Dendritic cell treated with granulocyte-macrophage colony-stimulating factor and Interleukin-4, amounts not matched to agents 40 ng/mL and 50 ng/mL, for 4 days (primary cell): Measurements from ENCODE around the gene CDC42EP4.

ENCODE experiments used
- H3K27ac Mint-ChIP-seq: one replicate; pipeline ENCODE4 v1.8.0; 2022; ENCODE audit warnings: mild to moderate bottlenecking, mixed read lengths
- H3K27me3 Mint-ChIP-seq: one replicate; pipeline ENCODE4 v1.8.0; 2022; ENCODE audit warnings: mild to moderate bottlenecking, mixed read lengths
- H3K36me3 Mint-ChIP-seq: one replicate; pipeline ENCODE4 v1.8.0; 2022; ENCODE audit warnings: low read depth, mixed read lengths
- H3K4me1 Mint-ChIP-seq: one replicate; pipeline ENCODE4 v1.8.0; 2022; ENCODE audit warnings: low read depth, mixed read lengths
- H3K4me3 Mint-ChIP-seq: one replicate; pipeline ENCODE4 v1.8.0; 2022; ENCODE audit warnings: mild to moderate bottlenecking, moderate library complexity, mixed read lengths
- H3K9me3 Mint-ChIP-seq: one replicate; pipeline ENCODE4 v1.8.0; 2022; ENCODE audit warnings: mixed read lengths
- intact Hi-C: fragments of 100-400 bp; cut with micrococcal nuclease; formaldehyde crosslinking; loops from one replicate; pipeline ENCODE4 v1.15.0; 2022

Gene CDC42EP4, protein sequence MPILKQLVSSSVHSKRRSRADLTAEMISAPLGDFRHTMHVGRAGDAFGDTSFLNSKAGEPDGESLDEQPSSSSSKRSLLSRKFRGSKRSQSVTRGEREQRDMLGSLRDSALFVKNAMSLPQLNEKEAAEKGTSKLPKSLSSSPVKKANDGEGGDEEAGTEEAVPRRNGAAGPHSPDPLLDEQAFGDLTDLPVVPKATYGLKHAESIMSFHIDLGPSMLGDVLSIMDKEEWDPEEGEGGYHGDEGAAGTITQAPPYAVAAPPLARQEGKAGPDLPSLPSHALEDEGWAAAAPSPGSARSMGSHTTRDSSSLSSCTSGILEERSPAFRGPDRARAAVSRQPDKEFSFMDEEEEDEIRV

DNA sequence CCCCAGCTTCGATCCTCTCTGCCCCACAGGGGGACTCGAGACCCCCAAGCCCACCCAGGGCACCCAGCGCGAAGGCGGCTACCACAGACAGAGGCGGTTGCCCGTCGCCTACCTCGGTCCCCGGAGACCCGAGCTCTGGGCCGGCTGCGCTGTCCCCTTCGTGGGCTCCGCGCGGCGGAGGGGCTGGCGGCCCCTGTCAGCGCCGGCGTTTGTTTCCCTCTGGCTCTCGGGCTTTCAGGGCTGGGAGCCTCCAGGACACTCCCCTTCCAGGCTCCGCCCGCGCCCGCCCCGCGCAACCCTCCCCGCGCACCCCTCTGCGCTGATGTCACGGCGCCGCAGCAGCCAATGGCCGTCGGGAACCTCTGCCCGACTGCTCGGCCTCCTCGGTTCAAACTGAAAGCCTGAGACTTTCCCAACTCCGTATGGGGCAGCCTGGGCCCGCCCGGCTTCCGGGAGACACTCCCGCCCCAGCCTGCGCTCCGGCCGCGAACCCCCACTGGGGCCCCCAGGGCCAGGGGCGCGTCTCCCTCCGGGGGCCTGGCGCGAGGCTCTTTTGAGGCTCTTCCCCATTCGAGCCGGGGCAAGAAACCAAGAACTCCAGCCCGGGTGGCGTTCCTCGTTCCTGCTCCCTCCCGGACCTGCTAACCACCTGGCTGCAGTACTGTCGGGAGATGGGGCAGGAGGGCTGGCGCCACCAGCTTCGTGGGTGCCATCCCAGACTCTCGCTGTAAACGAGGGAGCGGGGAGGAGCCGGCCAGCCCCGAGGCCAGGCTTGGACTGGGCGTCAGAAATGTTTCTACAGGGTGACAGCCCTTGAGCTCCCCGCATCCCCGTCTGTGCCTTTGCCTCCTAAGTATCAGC, at the start of gene CDC42EP4:
TSS of gene CDC42EP4 (minus strand) at position 221 of the 861 bp plus-strand sequence. CDS start 25,501 bp downstream, outside the sequence.
- Mint-ChIP-seq H3K4me3 (peak within 1 kb of the TSS; percentile 96), H3K4me1 (peaks cover 34% of the 10 kb centered on the region), H3K27ac (peak within 1 kb of the TSS; percentile 86), H3K27me3 (peaks cover 3% of the 10 kb centered on the region), H3K36me3 (peaks cover 18% of the 10 kb centered on the region), H3K9me3 (no peaks in the 10 kb centered on the region)
- intact Hi-C loops: loop anchor here (2.0 to 10.0 kb wide), 4 partner anchors 21 to 119 kb away; partner anchors contain the start of gene COG1

GRCh38 chr17:73360961-73361761, 49.4 kb upstream of the CDC42EP4 start:
- no peak overlapping the region for H3K4me3 Mint-ChIP-seq
- no peaks in the 10 kb centered on the region for H3K4me1 Mint-ChIP-seq
- H3K36me3 Mint-ChIP-seq: no peaks in the 10 kb centered on the region
- no peaks in the 10 kb centered on the region for H3K27me3 Mint-ChIP-seq
- no peak overlapping the region for H3K27ac Mint-ChIP-seq
- H3K9me3 Mint-ChIP-seq: no peaks in the 10 kb centered on the region
- intact Hi-C loops: loop anchor here (10.0 kb wide), 1 partner anchor 46 kb away; the partner anchor contains the start of gene CDC42EP4

- no peaks in the 10 kb centered on the region for H3K9me3 Mint-ChIP-seq
- intact Hi-C loops: loop anchor here (10.0 kb wide), 1 partner anchor 45 kb away; the partner anchor contains the start of gene CDC42EP4
- H3K4me1 Mint-ChIP-seq: no peaks in the 10 kb centered on the region
- no peak overlapping the region for H3K27ac Mint-ChIP-seq
- no peaks in the 10 kb centered on the region for H3K36me3 Mint-ChIP-seq
- no peaks in the 10 kb centered on the region for H3K27me3 Mint-ChIP-seq
- H3K4me3 Mint-ChIP-seq: no peak overlapping the region
Measured at GRCh38 chr17:73359987-73360410, 48.2 kb upstream of the CDC42EP4 start.

DNA sequence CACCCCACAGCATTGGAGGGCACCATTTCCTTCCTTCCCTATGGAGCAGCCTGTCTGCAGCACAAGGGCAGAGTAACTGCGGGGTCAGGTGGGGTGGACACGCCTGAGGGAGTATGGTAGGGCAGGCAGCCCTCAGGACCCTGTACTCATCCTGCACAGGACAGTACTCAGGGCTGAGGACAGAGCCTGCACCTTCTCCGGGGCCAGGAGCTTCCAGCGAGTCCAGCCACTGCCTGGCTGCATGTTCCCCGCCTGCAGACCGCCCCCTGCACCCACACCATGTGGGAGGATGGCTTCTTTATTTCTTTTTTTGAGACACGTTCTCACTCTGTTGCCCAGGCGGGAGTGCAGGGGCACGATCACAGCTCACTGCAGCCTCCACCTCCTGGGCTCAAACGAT, 47.6 kb upstream of the CDC42EP4 start:
- Mint-ChIP-seq H3K36me3 (no peaks in the 10 kb centered on the region), H3K4me3 (no peak overlapping the region)
- intact Hi-C loops: no loop called here

DNA sequence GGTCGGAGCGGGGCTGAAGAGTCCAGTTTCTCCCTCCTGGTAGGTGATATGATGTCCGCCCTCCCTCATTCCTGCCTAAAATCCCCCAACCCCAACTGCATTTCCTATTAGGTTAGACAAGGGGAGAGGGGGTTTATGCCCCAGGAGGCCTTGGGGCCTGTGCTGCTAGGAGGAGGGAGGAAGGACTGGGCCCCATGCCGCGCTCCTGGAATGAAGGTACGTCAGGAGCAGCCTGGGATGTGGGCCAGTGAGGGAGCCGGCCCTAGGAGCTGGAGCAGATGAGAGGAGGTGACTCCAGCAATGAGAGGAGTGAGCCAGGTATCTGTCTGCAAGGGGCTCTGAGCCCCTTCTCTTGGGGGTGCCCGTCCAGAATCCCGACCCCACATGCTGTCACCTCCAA, 46.9 kb upstream of the CDC42EP4 start:
- H3K4me1 Mint-ChIP-seq: no peaks in the 10 kb centered on the region
- H3K27ac Mint-ChIP-seq: no peak overlapping the region
- intact Hi-C loops: no loop called here
- H3K4me3 Mint-ChIP-seq: no peak overlapping the region
- no peaks in the 10 kb centered on the region for H3K27me3 Mint-ChIP-seq
- H3K36me3 Mint-ChIP-seq: no peaks in the 10 kb centered on the region
- H3K9me3 Mint-ChIP-seq: no peaks in the 10 kb centered on the region

More for the DNA sequence above, 47.6 kb upstream of the CDC42EP4 start:
- Mint-ChIP-seq H3K9me3 (no peaks in the 10 kb centered on the region), H3K27ac (no peak overlapping the region), H3K27me3 (no peaks in the 10 kb centered on the region), H3K4me1 (no peaks in the 10 kb centered on the region)

GRCh38 chr17:73357981-73358380, 46.2 kb upstream of the CDC42EP4 start:
- Mint-ChIP-seq H3K4me1 (no peaks in the 10 kb centered on the region), H3K9me3 (no peaks in the 10 kb centered on the region), H3K4me3 (no peak overlapping the region), H3K36me3 (no peaks in the 10 kb centered on the region), H3K27ac (no peak overlapping the region), H3K27me3 (no peaks in the 10 kb centered on the region)
- intact Hi-C loops: no loop called here

DNA sequence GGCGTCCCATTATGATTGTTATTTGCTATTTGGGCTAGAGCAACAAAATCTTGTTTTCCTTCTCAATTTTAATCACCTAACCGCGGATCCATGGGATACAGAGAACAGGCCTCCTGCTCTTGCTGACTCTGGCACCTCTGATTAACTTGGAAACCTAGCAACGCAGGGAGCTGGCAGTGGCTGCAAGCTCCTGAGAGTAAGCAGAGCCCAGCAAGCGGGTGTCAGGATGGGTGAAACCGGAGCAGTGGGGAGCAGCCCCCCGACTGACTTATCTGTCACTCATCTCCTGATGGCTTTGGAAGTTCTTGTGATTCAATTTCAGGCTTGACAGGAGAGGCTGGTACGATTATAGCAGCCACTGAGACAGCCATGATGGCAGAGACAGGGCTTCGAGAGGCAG, 45.5 kb upstream of the CDC42EP4 start:
- Mint-ChIP-seq H3K27ac (no peak overlapping the region), H3K4me3 (no peak overlapping the region), H3K9me3 (no peaks in the 10 kb centered on the region), H3K36me3 (no peaks in the 10 kb centered on the region), H3K27me3 (no peaks in the 10 kb centered on the region), H3K4me1 (no peaks in the 10 kb centered on the region)
- intact Hi-C loops: no loop called here

GRCh38 chr17:73356561-73357170, 44.9 kb upstream of the CDC42EP4 start:
- no peaks in the 10 kb centered on the region for H3K36me3 Mint-ChIP-seq
- no peaks in the 10 kb centered on the region for H3K9me3 Mint-ChIP-seq
- intact Hi-C loops: no loop called here
- H3K27me3 Mint-ChIP-seq: no peaks in the 10 kb centered on the region
- no peak overlapping the region for H3K4me3 Mint-ChIP-seq
- H3K27ac Mint-ChIP-seq: no peak overlapping the region
- no peaks in the 10 kb centered on the region for H3K4me1 Mint-ChIP-seq

DNA sequence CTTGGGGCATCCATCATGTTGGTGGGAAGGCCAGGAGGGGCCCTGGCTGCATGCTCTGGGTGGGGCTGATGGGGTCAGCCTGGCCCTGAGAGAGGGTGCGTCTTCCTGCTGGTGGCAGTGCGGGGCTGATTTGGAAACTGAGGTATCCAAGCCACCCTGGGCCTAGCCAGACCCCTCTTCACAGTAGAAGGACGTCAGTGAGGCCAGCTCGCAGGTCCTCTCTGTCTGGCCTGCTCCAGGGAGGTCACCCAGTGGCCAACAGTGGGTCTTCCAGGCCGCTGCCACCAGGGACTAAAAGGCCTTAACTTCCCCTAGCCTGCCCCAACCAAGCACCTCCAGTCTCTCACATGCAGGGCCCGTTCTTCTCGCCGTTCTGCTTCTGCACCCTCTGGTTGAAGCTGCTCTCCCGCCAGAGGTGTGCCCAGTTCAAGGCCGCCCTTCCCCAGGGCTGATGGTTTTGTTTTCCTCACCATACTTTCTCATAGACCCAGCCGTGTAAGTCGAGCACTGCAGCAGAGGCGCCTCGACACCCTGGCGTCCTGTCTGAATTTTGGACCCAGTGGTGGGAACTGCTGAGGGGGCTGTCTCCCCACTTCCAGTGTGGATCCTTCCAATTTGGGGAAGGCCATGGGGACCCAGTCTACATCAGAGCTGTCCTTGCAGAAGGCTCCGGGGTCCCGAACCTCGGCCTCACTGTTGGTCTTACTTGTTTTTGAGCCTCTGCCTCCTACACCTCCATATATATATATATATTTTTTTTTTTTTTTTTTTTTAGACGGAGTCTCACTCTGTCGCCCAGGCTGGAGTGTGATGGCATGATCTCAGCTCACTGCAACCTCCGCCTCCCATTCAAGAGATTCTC, 42.9 kb upstream of the CDC42EP4 start:
- Mint-ChIP-seq H3K4me3 (no peak overlapping the region), H3K27ac (no peak overlapping the region), H3K27me3 (no peaks in the 10 kb centered on the region), H3K9me3 (no peaks in the 10 kb centered on the region), H3K36me3 (no peaks in the 10 kb centered on the region), H3K4me1 (no peaks in the 10 kb centered on the region)
- intact Hi-C loops: no loop called here

- Mint-ChIP-seq H3K4me1 (peaks cover 5% of the 10 kb centered on the region), H3K27ac (no peak overlapping the region), H3K27me3 (no peaks in the 10 kb centered on the region), H3K4me3 (no peak overlapping the region), H3K36me3 (no peaks in the 10 kb centered on the region), H3K9me3 (no peaks in the 10 kb centered on the region)
- intact Hi-C loops: no loop called here
Measured at GRCh38 chr17:73352261-73352660, 40.5 kb upstream of the CDC42EP4 start.

GRCh38 chr17:73351764-73352163, 40.0 kb upstream of the CDC42EP4 start:
- Mint-ChIP-seq H3K9me3 (no peaks in the 10 kb centered on the region), H3K4me3 (no peak overlapping the region), H3K4me1 (peaks cover 5% of the 10 kb centered on the region), H3K27me3 (no peaks in the 10 kb centered on the region), H3K36me3 (no peaks in the 10 kb centered on the region), H3K27ac (no peak overlapping the region)
- intact Hi-C loops: no loop called here

GRCh38 chr17:73350864-73351263, 39.1 kb upstream of the CDC42EP4 start:
- Mint-ChIP-seq H3K4me3 (no peak overlapping the region), H3K9me3 (no peaks in the 10 kb centered on the region), H3K27ac (no peak overlapping the region), H3K36me3 (no peaks in the 10 kb centered on the region), H3K4me1 (peaks cover 5% of the 10 kb centered on the region), H3K27me3 (no peaks in the 10 kb centered on the region)
- intact Hi-C loops: no loop called here
